Adrenal gland (tissue), 5 donors: ENCODE results near the gene TRPV4.

Experiments used
- POLR2A ChIP-seq, 2 donors: fragments of 450-650 bp; IDR thresholded peaks; one replicate each; pipeline ENCODE4 v1.6.1; 2017; ENCODE audit warnings: antibody characterized with exemption in 2 of 2, mild to moderate bottlenecking in 2 of 2, moderate library complexity in 1 of 2
- TF ChIP-seq, protein P1 (sequence below), 6 experiments: fragments of 450-650 bp in 4 of 6; fragments of 200-600 bp in 2 of 6; sonication (generic) in 1 of 6; IDR thresholded peaks; 1 replicate in 5 of 6; 2 replicates in 1 of 6; pipeline versions ENCODE4 v1.5.1 to v1.8.0; 2016 to 2021; ENCODE audit warnings: antibody characterized with exemption in 6 of 6, mild to moderate bottlenecking in 2 of 6, moderate library complexity in 1 of 6
- donor health status: DM: no; HTN: no; CAD: no.

DNA sequence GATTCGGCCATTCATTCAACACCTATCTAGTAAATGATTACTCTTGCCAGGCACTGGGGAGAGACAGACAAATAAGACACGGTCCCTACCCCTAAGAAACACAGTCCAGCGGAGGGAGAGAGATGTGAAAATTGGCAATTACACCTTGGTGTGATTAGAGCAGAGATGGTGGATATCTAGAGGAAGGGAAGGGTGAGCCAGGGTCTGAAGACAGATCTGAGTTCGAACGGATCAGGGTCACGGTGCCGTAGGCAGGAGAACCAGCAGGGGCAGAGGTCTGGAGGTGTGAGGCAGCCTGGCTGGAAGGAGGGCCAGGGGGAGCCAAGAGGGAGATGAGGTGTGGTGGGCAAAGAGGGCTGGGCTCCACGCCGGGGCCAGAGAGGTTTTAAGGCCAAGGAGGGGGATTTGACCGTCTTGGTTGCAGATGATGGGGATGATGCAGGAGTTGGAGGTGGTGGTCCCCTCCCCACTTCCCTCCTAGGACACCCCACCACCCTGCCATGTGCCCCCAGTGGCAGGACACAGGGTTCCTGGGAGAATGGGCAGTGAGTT is 92.4 kb downstream of the TRPV4 start:
- TF ChIP-seq, protein P1, sequence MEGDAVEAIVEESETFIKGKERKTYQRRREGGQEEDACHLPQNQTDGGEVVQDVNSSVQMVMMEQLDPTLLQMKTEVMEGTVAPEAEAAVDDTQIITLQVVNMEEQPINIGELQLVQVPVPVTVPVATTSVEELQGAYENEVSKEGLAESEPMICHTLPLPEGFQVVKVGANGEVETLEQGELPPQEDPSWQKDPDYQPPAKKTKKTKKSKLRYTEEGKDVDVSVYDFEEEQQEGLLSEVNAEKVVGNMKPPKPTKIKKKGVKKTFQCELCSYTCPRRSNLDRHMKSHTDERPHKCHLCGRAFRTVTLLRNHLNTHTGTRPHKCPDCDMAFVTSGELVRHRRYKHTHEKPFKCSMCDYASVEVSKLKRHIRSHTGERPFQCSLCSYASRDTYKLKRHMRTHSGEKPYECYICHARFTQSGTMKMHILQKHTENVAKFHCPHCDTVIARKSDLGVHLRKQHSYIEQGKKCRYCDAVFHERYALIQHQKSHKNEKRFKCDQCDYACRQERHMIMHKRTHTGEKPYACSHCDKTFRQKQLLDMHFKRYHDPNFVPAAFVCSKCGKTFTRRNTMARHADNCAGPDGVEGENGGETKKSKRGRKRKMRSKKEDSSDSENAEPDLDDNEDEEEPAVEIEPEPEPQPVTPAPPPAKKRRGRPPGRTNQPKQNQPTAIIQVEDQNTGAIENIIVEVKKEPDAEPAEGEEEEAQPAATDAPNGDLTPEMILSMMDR (IDR thresholded peaks at IDR 0.05), result no peak
- no peak for TF ChIP-seq POLR2A (IDR thresholded peaks at IDR 0.05)
